HepG2 (cell line): ENCODE data around the gene ADARB2. TPM values are rescaled to one million over a fixed set of nuclear protein-coding genes. Genes with fewer than 3 reads are reported as not detected.

Source experiments
- ATAC-seq: fragments of 200-7000 bp; cut with Tn5 transposase; 3 replicates; pipeline ENCODE4 v1.9.1; 2020; ENCODE audit warnings: mild to moderate bottlenecking, moderate library complexity
- BruUV-seq: library from RNA; stranded (reverse); fragments of 400-500 nt; replicated peaks from 2 replicates; lab custom pipeline; 2021; lab: Mats Ljungman, UMichigan
- CTCF ChIA-PET: fragments of 300-600 bp; formaldehyde crosslinking; extraction: SDS; loops from one replicate; lab custom pipeline; 2021; ENCODE audit warnings: low total read pairs, inconsistent platforms, low intra/inter-chr PET ratio; lab: Yijun Ruan, JAX
- POLR2A ChIA-PET: fragments of 350-600 bp; sonication (Branson Sonifier 250); formaldehyde crosslinking; loops from one replicate; lab custom pipeline; 2020; ENCODE audit warnings: antibody characterized with exemption, inconsistent platforms; lab: Yijun Ruan, JAX
- DNase-seq: peaks from one replicate; pipeline ENCODE4 v3.0.0-alpha.2; 2015; ENCODE audit warnings: low spot score
- FAIRE-seq: peaks from 3 replicates; lab custom pipeline; 2011; peaks lifted over from hg19 to GRCh38; lab: Jason Lieb, UNC
- H2AFZ ChIP-seq: one replicate; pipeline ENCODE4 v1.6.1; 2011; ENCODE audit warnings: low read length, inconsistent platforms
- H3K27ac ChIP-seq: fragments of 300-600 bp; 3 replicates; pipeline ENCODE4 v1.8.0; 2011; ENCODE audit warnings: mixed run types, mild to moderate bottlenecking, mixed read lengths, low read length, inconsistent platforms; ENCODE audit not compliant: insufficient read depth; ENCODE audit errors: extremely low read length
- H3K27me3 ChIP-seq, 2 experiments: fragments of 200-600 bp in 1 of 2; 2 replicates in 1 of 2; 3 replicates in 1 of 2; pipeline versions ENCODE4 v1.6.0 to v1.8.0; 2011; ENCODE audit warnings: low read length in 2 of 2, mild to moderate bottlenecking in 2 of 2, moderate library complexity in 2 of 2, inconsistent platforms in 1 of 2; ENCODE audit not compliant: insufficient read depth in 2 of 2, control insufficient read depth in 1 of 2
- H3K36me3 ChIP-seq, 2 experiments: fragments of 200-600 bp in 1 of 2; replicated peaks in 1 of 2; 2 replicates in 1 of 2; 3 replicates in 1 of 2; pipeline versions ENCODE4 v1.5.1 to v1.8.0; 2011; ENCODE audit warnings: low read length in 2 of 2, inconsistent platforms in 1 of 2; ENCODE audit not compliant: insufficient read depth in 2 of 2, control insufficient read depth in 1 of 2
- H3K4me1 ChIP-seq: 2 replicates; pipeline ENCODE4 v1.5.1; 2012; ENCODE audit warnings: low read length, inconsistent platforms; ENCODE audit not compliant: insufficient read depth
- H3K4me2 ChIP-seq: 2 replicates; pipeline ENCODE4 v1.6.0; 2011; ENCODE audit warnings: low read depth, low read length, inconsistent platforms
- H3K4me3 ChIP-seq, 3 experiments: fragments of 200-600 bp in 1 of 3; sonication (generic), shearing (Covaris generic) in 1 of 3; replicated peaks in 1 of 3; 2 replicates each; pipeline ENCODE4 v1.5.1; 2011 to 2016; ENCODE audit warnings: low read length in 3 of 3, inconsistent platforms in 2 of 3, low read depth in 2 of 3, mild to moderate bottlenecking in 2 of 3, control low read depth in 1 of 3, mixed read lengths in 1 of 3; ENCODE audit not compliant: insufficient read depth in 1 of 3
- H3K79me2 ChIP-seq: one replicate; pipeline ENCODE4 v1.6.1; 2011; ENCODE audit warnings: low read length, inconsistent platforms; ENCODE audit not compliant: insufficient read depth
- H3K9ac ChIP-seq: 2 replicates; pipeline ENCODE4 v1.6.0; 2011; ENCODE audit warnings: mild to moderate bottlenecking, low read depth, low read length, inconsistent platforms; ENCODE audit not compliant: insufficient read depth
- H3K9me3 ChIP-seq: 2 replicates; pipeline ENCODE4 v1.5.1; 2012; ENCODE audit warnings: mild to moderate bottlenecking, low read length
- H4K20me1 ChIP-seq: 2 replicates; pipeline ENCODE4 v1.6.0; 2011; ENCODE audit warnings: inconsistent platforms, mild to moderate bottlenecking, low read length, moderate library complexity; ENCODE audit not compliant: insufficient read depth
- BATF2 ChIP-seq: sonication (generic); formaldehyde crosslinking; IDR thresholded peaks from 2 replicates; pipeline ENCODE4 v1.8.0; 2022; ENCODE audit warnings: mild to moderate bottlenecking, missing genetic modification reagents, moderate library complexity
- CCDC6 ChIP-seq: sonication (generic); formaldehyde crosslinking; IDR thresholded peaks from 2 replicates; pipeline ENCODE4 v1.8.1; 2022; ENCODE audit warnings: mild to moderate bottlenecking, missing genetic modification reagents, moderate library complexity
- HHEX ChIP-seq: IDR thresholded peaks from 2 replicates; pipeline ENCODE4 v1.6.1; 2016; ENCODE audit warnings: control low read depth
- MAX ChIP-seq: IDR thresholded peaks from 2 replicates; pipeline ENCODE4 v1.6.1; 2012; ENCODE audit warnings: inconsistent platforms
- MEIS1 ChIP-seq: sonication (generic); formaldehyde crosslinking; IDR thresholded peaks from 2 replicates; pipeline ENCODE4 v1.9.0; 2021; ENCODE audit warnings: mild to moderate bottlenecking, missing genetic modification reagents, moderate library complexity, borderline replicate concordance
- MTERF4 ChIP-seq: sonication (generic); formaldehyde crosslinking; IDR thresholded peaks from 2 replicates; pipeline ENCODE4 v1.8.0; 2023; ENCODE audit warnings: mild to moderate bottlenecking, missing genetic modification reagents
- NCOA1 ChIP-seq: sonication (generic); formaldehyde crosslinking; IDR thresholded peaks from 2 replicates; pipeline ENCODE4 v1.9.0; 2021; ENCODE audit warnings: missing genetic modification reagents
- NR0B2 ChIP-seq: sonication (generic); formaldehyde crosslinking; IDR thresholded peaks from 2 replicates; pipeline ENCODE4 v1.4.0; 2020; ENCODE audit warnings: mild to moderate bottlenecking, missing genetic modification reagents
- PAF1 ChIP-seq: IDR thresholded peaks from 2 replicates; pipeline ENCODE4 v1.6.1; 2016; ENCODE audit warnings: missing genetic modification reagents, missing compliant biosample characterization
- ZFY ChIP-seq: sonication (generic); formaldehyde crosslinking; IDR thresholded peaks from 2 replicates; pipeline ENCODE4 v1.4.0; 2020; ENCODE audit warnings: missing genetic modification reagents
- ZNF17 ChIP-seq: sonication (generic); formaldehyde crosslinking; IDR thresholded peaks from 2 replicates; pipeline ENCODE4 v1.5.0; 2020; ENCODE audit warnings: mild to moderate bottlenecking, missing genetic modification reagents
- ZNF256 ChIP-seq: sonication (generic); formaldehyde crosslinking; conservative IDR thresholded peaks from 2 replicates; pipeline ENCODE4 v1.4.0; 2020; ENCODE audit warnings: missing genetic modification reagents
- ZNF33A ChIP-seq: sonication (generic); formaldehyde crosslinking; IDR thresholded peaks from 2 replicates; pipeline ENCODE4 v1.5.1; 2020; ENCODE audit warnings: missing genetic modification reagents, mild to moderate bottlenecking, moderate library complexity, borderline replicate concordance
- ZNF367 ChIP-seq: sonication (generic); formaldehyde crosslinking; IDR thresholded peaks from 2 replicates; pipeline ENCODE4 v1.4.0; 2020; ENCODE audit warnings: missing genetic modification reagents, borderline replicate concordance
- ZNF512 ChIP-seq: sonication (generic); formaldehyde crosslinking; IDR thresholded peaks from 2 replicates; pipeline ENCODE4 v1.4.0; 2020; ENCODE audit warnings: mild to moderate bottlenecking, missing genetic modification reagents
- ZNF576 ChIP-seq: sonication (generic); formaldehyde crosslinking; IDR thresholded peaks from 2 replicates; pipeline ENCODE4 v1.4.0; 2020; ENCODE audit warnings: mild to moderate bottlenecking, missing genetic modification reagents
- ZNF674 ChIP-seq: sonication (generic); formaldehyde crosslinking; IDR thresholded peaks from 2 replicates; pipeline ENCODE4 v1.5.0; 2020; ENCODE audit warnings: low read depth, mild to moderate bottlenecking, missing genetic modification reagents
- WGBS: methylation state at CpG from one replicate; pipeline ENCODE4 v1.1.6; 2017; ENCODE audit warnings: low lambda C conversion rate; 5-methylcytosine and 5-hydroxymethylcytosine counted together
- in situ Hi-C: cut with HindIII; loops from 2 replicates; pipeline ENCODE4 v1.10.0; 2017; ENCODE audit warnings: low pct_unique_long_range_greater_than_20kb; ENCODE audit not compliant: extremely low pct_ligation_motif_present
- intact Hi-C: fragments of 100-400 bp; cut with micrococcal nuclease; formaldehyde crosslinking; loops from one replicate; pipeline ENCODE4 v1.10.0; 2022; ENCODE audit not compliant: unreplicated experiment
- polyA plus RNA-seq, 8 experiments: library from polyadenylated mRNA; depleted of rRNA in 3 of 8; stranded (reverse) in 7 of 8; unstranded in 1 of 8; fragments of >200 nt; fragmentation: Illumina TruSeq in 4 of 8; extraction: Trizol in 4 of 8; gene quantifications; 2 replicates each; pipeline versions ENCODE4 v1.2.1 to v1.2.3, GENCODE V29; 2011 to 2016; ENCODE audit warnings: low read depth in 4 of 8, missing spikeins in 1 of 8, mixed read lengths in 1 of 8; ENCODE audit not compliant: insufficient read depth in 1 of 8
- total RNA-seq, 5 experiments: library from RNA; depleted of rRNA; stranded (reverse); fragments of >200 nt; fragmentation: Illumina TruSeq; extraction: Trizol; gene quantifications; 2 replicates each; pipeline ENCODE4 v1.2.3, GENCODE V29; 2016; ENCODE audit warnings: low read depth in 1 of 5

The ADARB2 gene
- total and polyA plus RNA-seq, 2 of the 13 experiments (the other 11 are each of a cell fraction or from before 2014, with no cell fraction given): not detected

GRCh38 chr10:1612908-1613307, 124.4 kb downstream of the ADARB2 start (continued):
- TF ChIP-seq NR0B2 (CRISPR knock-in tag) (no peak), ZNF674 (CRISPR knock-in tag) (no peak), MTERF4 (no peak), BATF2 (no peak), ZNF17 (no peak), MAX (no peak), HHEX (CRISPR knock-in tag) (no peak), PAF1 (CRISPR knock-in tag) (no peak), ZNF576 (CRISPR knock-in tag) (no peak), ZNF256 (CRISPR knock-in tag) (no peak), ZNF367 (no peak)

GRCh38 chr10:1611936-1612550, 125.3 kb downstream of the ADARB2 start:
- intact Hi-C loops: no loop called here
- BruUV-seq: no TSS peak
- no peak overlapping the region for H3K9ac ChIP-seq
- WGBS: 13% methylated on average over 11 of the region's 21 CpGs
- no peaks in the 10 kb centered on the region for H3K9me3 ChIP-seq
- CTCF ChIA-PET: no interaction called here
- TF ChIP-seq ZNF33A (no peak), ZFY (CRISPR knock-in tag) (no peak), ZNF512 (CRISPR knock-in tag) (no peak), HHEX (CRISPR knock-in tag) (no peak), NCOA1 (CRISPR knock-in tag) (no peak), CCDC6 (no peak), MEIS1 (CRISPR knock-in tag) (no peak)
- TF ChIP-seq, all 625 proteins: peak for 0
- no peak overlapping the region for H3K4me3 ChIP-seq
- no peaks in the 10 kb centered on the region for H4K20me1 ChIP-seq
- no peak overlapping the region for H2AFZ ChIP-seq
- in situ Hi-C loops: no loop called here
- no peak for ATAC-seq
- H3K27ac ChIP-seq: no peak overlapping the region
- no peaks in the 10 kb centered on the region for H3K36me3 ChIP-seq
- POLR2A ChIA-PET: no interaction called here
- peaks cover 4 to 70% of the 10 kb centered on the region in 2 experiments; a peak in 4 of 5 replicates for H3K27me3 ChIP-seq
- H3K4me2 ChIP-seq: no peak overlapping the region
- no peaks in the 10 kb centered on the region for H3K4me1 ChIP-seq
- DNase-seq: no peak
- H3K79me2 ChIP-seq: no peaks in the 10 kb centered on the region
- FAIRE-seq: no peak
